Measurements from ENCODE around the gene DHRSX.
A peak's percentile ranks its signal among the peaks of the same experiment; 100 is the strongest.
"Not testable (repeated sequence)": the region's sequence is repeated elsewhere in the genome, so short reads cannot be mapped to it uniquely, and the experiment has no call there.

The DHRSX gene

GRCh38 chrX:2359522-2359921 lies 141.3 kb downstream of the DHRSX start:
- not testable (repeated sequence) for DNase-seq (ENCODE audit: low read depth, low spot score)

- DNase-seq (ENCODE audit: low read depth, low spot score) = peak; percentile 90
Observed at GRCh38 chrX:2351999-2352995, 148.5 kb downstream of the DHRSX start.

- peak; percentile 46 for DNase-seq (ENCODE audit: low read depth, low spot score)
Observed at GRCh38 chrX:2351321-2351720, 149.5 kb downstream of the DHRSX start.

GRCh38 chrX:2350703-2351102 lies 150.1 kb downstream of the DHRSX start:
- not testable (repeated sequence) for DNase-seq (ENCODE audit: low read depth, low spot score)

- not testable (repeated sequence) for DNase-seq (ENCODE audit: low read depth, low spot score)
Observed at GRCh38 chrX:2350036-2350435, 150.7 kb downstream of the DHRSX start.

GRCh38 chrX:2348211-2348610 lies 152.6 kb downstream of the DHRSX start:
- no peak for DNase-seq (ENCODE audit: low read depth, low spot score)

- DNase-seq (ENCODE audit: low read depth, low spot score) = no peak
Observed at GRCh38 chrX:2346158-2346557, 154.6 kb downstream of the DHRSX start.

GRCh38 chrX:2345562-2345961 lies 155.2 kb downstream of the DHRSX start:
- DNase-seq (ENCODE audit: low read depth, low spot score) = no peak

- no peak for DNase-seq (ENCODE audit: low read depth, low spot score)
Observed at GRCh38 chrX:2343413-2343812, 157.4 kb downstream of the DHRSX start.

GRCh38 chrX:2342874-2343273 lies 157.9 kb downstream of the DHRSX start:
- DNase-seq (ENCODE audit: low read depth, low spot score) = no peak

GRCh38 chrX:2342281-2342688 lies 158.5 kb downstream of the DHRSX start:
- no peak for DNase-seq (ENCODE audit: low read depth, low spot score)

- peak; percentile 29 for DNase-seq (ENCODE audit: low read depth, low spot score)
Observed at GRCh38 chrX:2340991-2341390, 159.8 kb downstream of the DHRSX start.

GRCh38 chrX:2336181-2336580 lies 164.6 kb downstream of the DHRSX start:
- no peak for DNase-seq (ENCODE audit: low read depth, low spot score)

GRCh38 chrX:2334237-2334636 lies 166.5 kb downstream of the DHRSX start:
- no peak for DNase-seq (ENCODE audit: low read depth, low spot score)

GRCh38 chrX:2332252-2332651 lies 168.5 kb downstream of the DHRSX start:
- DNase-seq (ENCODE audit: low read depth, low spot score) = no peak

GRCh38 chrX:2330910-2331309 lies 169.9 kb downstream of the DHRSX start:
- no peak for DNase-seq (ENCODE audit: low read depth, low spot score)

GRCh38 chrX:2330487-2330886 lies 170.3 kb downstream of the DHRSX start:
- no peak for DNase-seq (ENCODE audit: low read depth, low spot score)

- no peak for DNase-seq (ENCODE audit: low read depth, low spot score)
Observed at GRCh38 chrX:2327423-2327822, 173.4 kb downstream of the DHRSX start.

GRCh38 chrX:2325076-2325784 lies 175.5 kb downstream of the DHRSX start:
- peak; percentile 36 for DNase-seq (ENCODE audit: low read depth, low spot score)

GRCh38 chrX:2324151-2324550 lies 176.6 kb downstream of the DHRSX start:
- no peak for DNase-seq (ENCODE audit: low read depth, low spot score)

GRCh38 chrX:2321411-2321810 lies 179.4 kb downstream of the DHRSX start:
- DNase-seq (ENCODE audit: low read depth, low spot score) = no peak

- DNase-seq (ENCODE audit: low read depth, low spot score) = no peak
Observed at GRCh38 chrX:2320580-2321327, 180.0 kb downstream of the DHRSX start.
